Fibroblast of pulmonary artery (primary cell): Measurements from ENCODE around the gene FAM168A.

Experiments
- DNase-seq: peaks from one replicate; pipeline ENCODE4 v3.0.0-alpha.2; 2010; ENCODE audit warnings: low read depth
- H3K4me3 ChIP-seq: replicated peaks from 2 replicates; pipeline ENCODE4 v1.5.1; 2011; ENCODE audit warnings: low read depth, mild to moderate bottlenecking, control low read depth, low read length, moderate library complexity
- TF ChIP-seq, protein P1 (sequence below): IDR thresholded peaks from 2 replicates; pipeline ENCODE4 v1.5.1; 2011; ENCODE audit warnings: mild to moderate bottlenecking, control low read depth, low read length, inconsistent platforms; ENCODE audit errors: missing control alignments

FAM168A gene

DNA sequence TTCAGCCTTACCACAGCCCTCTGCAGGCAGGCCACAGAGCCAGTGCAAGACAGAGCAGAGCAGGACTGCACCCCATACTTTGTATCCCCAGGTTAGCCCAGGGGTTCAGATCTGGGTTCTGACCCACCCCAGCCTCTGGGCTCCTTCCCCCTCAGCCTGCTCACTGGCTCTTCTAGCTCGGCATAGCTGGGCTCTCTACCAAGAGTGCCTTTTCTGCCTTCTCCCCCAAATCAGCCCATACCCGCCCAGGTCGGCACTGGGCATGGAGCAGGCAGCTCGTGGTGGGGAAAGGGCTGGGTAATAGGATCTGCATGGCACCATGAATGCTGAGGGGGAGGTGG is 213.4 kb downstream of the FAM168A start:
- no peak for DNase-seq
- no peak overlapping the region for H3K4me3 ChIP-seq
- TF ChIP-seq, protein P1, sequence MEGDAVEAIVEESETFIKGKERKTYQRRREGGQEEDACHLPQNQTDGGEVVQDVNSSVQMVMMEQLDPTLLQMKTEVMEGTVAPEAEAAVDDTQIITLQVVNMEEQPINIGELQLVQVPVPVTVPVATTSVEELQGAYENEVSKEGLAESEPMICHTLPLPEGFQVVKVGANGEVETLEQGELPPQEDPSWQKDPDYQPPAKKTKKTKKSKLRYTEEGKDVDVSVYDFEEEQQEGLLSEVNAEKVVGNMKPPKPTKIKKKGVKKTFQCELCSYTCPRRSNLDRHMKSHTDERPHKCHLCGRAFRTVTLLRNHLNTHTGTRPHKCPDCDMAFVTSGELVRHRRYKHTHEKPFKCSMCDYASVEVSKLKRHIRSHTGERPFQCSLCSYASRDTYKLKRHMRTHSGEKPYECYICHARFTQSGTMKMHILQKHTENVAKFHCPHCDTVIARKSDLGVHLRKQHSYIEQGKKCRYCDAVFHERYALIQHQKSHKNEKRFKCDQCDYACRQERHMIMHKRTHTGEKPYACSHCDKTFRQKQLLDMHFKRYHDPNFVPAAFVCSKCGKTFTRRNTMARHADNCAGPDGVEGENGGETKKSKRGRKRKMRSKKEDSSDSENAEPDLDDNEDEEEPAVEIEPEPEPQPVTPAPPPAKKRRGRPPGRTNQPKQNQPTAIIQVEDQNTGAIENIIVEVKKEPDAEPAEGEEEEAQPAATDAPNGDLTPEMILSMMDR: no peak

DNA sequence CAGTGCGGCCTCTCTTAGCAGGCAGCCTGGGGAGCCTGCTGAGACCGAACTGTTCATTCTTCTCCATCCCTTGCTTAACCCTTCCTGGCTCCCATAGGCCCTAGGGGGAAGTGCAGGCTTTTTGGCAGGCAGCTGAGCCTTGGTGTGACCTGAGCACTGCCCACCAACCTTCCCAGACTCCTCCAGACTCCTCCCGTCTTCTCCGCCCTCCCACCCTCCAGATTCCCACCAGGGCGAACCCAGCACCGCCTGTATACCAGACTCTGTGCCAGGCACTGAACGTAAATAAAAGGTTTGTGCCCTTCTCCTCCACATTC is 213.8 kb downstream of the FAM168A start:
- TF ChIP-seq, protein P1: no peak
- H3K4me3 ChIP-seq: no peak overlapping the region
- DNase-seq: no peak

DNA sequence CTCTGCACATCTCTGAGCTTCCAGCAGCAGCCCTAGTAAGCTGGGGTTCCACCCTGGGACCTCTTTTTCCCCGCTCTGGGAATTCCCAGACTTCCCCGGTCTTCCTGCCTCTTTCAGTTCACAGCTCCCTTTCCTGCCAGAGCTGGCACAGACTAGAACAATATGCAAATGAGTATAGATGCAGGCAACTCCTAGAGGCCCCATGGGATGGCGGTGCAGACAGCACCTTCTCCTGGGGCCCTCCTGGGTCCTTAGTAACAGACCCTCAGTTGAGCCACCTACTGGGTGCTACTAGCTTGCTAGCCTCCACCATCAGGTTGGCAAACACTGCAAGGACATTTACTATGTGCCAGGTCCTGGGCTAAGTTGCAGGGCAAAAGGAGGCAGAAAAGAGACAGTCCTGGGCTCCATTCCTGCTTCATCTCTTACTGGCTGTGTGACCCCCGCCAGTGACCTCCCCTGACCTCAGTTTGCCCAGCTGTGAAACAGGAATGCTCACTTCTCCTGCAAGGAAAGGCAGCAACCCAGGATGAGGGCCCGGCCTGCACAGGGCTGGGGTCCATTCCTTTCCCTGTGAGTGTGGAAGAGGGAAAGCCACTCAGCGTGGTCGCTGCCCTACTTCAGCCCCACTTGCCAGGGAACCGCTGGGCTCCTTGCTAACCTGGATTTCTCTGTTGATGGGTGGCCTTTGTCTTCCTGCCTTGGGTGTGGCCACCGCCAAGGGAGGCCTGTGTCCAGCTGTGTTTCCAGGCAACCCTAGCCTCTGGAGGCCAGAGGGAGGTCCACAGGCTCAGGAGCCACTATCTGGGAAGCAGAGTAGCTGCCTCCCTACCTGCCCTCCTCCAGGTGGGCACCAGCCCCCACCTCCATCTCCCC is 214.4 kb downstream of the FAM168A start:
- peak; percentile 52 for DNase-seq
- TF ChIP-seq, protein P1: no peak
- no peak overlapping the region for H3K4me3 ChIP-seq

DNA sequence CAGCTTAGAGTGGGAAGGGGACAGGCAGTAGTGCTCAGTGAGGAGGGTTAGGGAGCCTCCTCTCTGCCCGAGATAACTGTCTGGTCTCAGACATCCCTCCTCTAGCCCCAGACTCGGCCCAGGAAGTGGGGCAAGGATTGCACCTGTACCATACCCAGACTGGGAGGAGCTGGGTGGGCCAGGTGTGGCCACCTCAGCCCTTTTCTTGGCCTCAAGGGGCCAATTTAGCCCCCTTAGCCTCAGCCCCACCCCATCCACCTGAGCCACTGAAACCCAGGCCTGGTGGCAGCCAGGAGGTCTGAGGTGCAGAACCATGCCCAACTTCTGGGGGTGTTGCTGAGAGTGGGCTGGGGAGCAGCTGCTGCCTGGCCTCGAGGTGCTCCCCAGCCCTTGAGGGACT is 215.2 kb downstream of the FAM168A start:
- no peak overlapping the region for H3K4me3 ChIP-seq
- TF ChIP-seq, protein P1: no peak
- DNase-seq: no peak

DNA sequence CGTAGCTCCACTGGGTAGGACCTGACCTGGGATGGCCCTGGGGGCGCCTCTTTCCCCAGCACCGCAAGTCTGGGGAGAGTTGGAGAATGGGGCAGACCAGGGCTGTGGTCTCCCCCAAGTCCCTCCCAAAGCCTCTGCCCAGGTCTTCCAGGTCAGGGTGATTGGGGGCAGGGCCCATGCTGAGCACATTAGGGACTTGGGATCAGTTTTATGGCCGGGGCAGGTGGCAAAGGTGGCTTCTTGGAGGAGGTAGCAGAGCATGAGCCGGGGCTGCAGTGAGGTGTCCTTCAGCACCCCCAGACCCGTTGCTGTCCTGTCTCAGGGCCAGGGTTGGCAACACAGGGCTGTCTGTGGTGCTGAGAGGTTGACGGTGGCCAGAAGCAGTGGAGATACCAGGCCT is 215.7 kb downstream of the FAM168A start:
- no peak for DNase-seq
- TF ChIP-seq, protein P1: no peak
- H3K4me3 ChIP-seq: no peak overlapping the region

DNA sequence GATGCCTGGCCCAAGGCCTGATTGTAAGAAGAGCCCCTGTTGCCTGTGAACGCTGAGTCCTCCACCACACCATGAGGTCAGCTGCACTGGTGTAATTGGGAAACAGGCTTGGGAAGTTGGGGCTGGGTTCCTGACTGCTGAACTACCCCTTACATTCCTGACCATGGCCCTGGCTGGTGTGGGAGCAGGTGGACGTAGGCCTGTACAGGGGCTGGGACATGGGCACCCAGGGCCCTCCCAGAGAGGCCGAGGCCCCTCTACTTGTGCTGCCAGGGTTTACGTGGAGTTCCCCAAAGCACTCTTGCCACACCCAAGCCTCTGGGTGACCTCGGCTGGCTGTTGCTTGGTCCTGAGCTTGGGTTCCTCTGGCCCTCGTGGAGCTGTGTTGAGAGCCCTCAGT is 216.3 kb downstream of the FAM168A start:
- TF ChIP-seq, protein P1: no peak
- no peak for DNase-seq
- no peak overlapping the region for H3K4me3 ChIP-seq

DNA sequence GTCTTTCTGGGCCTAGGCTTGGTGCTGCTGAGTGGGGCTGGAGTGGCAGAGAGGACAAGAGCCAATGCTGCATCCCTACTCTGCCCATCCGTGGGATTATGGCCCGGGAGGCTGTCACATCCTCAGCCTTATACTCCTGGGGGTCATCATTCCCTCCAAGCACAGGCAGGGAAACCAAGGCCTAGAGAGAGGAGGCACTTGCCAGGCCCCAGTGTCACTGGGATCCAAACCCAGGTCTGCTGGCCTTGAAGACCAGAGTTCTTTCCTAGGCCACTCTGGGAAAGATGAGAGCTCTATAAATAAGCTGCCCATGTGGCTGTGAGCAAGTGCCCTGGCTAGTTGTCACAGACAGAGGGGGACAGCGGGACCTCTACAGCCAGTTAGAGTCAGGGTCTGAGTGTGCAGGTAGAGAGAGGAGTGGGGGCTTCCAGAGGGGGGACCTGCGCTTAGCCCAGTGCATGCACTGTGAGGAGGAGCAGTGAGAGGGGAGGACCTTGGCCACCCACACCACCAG is 217.0 kb downstream of the FAM168A start:
- no peak overlapping the region for H3K4me3 ChIP-seq
- TF ChIP-seq, protein P1: no peak
- no peak for DNase-seq
